Measurements from ENCODE around the gene NCR3LG1.

- no peak for TF ChIP-seq CTCF (IDR thresholded peaks at IDR 0.05)
- TF ChIP-seq EZH2 (IDR thresholded peaks at IDR 0.05; ENCODE audit: borderline replicate concordance, insufficient read depth, low read depth, low read length, poor library complexity, severe bottlenecking), result no peak
These were observed 18.2 kb downstream of the NCR3LG1 start for GRCh38 chr11:17369684-17370243.
